Hematopoietic multipotent progenitor cell treated with erythropoietin and hydrocortisone succinate and interleukin-3 and kit ligand, for 4 days (in vitro differentiated cells): ENCODE measurements around the gene RNF181.

Source experiments
- DNase-seq: peaks from one replicate; pipeline ENCODE4 v3.0.0-alpha.2; 2015

The RNF181 gene

DNA sequence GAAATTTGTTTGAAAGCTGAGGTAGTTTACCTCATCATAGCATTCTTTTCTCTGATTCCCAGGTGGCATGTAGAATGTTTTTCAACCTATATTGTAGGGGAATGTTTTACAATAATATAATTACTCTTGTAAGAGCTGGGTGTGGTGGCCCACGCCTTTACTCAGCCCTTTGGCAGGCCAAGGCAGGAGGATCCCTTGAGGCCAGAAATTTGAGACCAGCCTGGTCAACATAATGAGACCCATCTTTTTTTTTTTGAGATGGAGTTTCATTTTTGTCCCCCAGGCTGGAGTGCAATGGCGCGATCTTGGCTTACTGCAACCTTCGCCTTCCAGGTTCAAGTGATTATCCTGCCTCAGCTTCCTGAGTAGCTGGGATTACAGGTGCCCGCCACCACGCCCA, 24.1 kb downstream of the RNF181 start:
- DNase-seq = no peak

DNA sequence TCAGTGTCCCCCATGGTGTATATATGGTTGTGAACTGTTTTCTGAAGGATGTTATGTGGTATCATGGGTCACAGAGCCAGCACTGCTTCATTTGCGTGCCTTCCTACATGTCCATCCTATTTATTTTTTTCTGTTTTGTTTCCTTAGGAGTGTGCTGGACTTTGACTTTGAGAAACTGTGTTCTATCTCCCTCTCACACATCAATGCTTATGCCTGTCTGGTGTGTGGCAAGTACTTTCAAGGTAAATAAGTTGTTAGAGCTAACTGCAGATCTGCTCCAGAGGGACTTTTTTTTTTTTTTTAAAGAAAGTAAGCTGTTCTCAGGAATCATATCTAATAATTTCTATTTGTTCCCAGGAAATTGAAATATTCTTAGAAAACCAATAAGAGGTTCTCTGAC, 25.8 kb downstream of the RNF181 start:
- DNase-seq = no peak

DNA sequence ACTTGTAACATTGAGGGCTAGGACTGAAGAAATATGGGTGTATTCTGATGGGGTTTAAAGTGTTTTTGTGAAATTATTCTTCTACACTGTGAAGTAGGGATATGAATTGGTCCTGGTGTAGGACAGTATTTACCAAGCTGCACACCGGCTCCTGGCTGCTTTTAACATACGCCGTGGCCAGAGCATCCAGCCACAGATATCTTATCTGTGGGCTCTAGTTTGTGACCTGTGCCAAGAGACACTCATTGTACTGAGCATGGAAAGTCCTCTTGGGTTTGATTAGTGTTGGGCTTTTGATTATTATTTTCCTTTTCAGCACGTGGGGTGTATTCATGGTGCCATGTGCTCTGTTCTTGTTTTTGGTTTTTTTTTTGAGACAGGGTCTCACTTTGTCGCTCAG, 28.4 kb downstream of the RNF181 start:
- no peak for DNase-seq

DNA sequence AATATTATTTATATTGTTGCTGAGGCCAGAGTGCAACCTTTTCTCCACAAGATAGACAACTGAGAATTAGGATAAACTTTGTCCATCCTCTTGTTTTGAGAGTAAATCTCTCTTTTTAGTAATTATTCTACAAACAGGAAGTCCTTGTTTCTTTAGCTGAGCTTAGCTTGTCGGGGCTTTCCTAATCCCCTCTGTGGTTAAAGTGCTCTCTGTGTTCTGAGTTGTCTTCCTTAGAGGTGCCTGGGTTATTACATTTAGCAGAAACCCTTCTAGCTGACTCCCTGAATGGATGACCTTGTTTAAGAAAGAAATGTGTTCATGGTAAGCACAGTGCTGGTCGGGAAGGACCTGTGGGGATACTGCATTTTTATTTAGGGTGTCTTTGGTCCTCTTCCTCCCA, 33.1 kb downstream of the RNF181 start:
- no peak for DNase-seq

DNA sequence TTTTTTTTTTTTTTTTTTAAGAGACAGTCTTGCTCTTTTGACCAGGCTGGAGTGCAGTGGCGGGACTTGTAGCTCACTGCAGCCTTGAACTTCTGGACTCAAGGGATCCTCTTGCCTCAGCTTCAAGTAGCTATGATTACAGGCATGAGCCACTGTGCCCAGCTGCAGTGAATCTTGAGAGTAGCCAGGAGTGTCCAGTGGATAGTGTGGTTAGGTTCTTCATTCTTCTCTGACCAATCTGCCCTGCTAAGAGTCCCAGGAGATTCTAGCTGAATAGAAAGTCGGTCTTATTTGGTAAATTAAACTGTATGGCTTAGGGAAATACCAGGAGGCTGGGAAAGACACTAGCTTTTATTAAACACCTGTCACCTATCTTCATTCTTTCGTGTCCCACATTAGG, 35.8 kb downstream of the RNF181 start:
- DNase-seq = no peak

DNA sequence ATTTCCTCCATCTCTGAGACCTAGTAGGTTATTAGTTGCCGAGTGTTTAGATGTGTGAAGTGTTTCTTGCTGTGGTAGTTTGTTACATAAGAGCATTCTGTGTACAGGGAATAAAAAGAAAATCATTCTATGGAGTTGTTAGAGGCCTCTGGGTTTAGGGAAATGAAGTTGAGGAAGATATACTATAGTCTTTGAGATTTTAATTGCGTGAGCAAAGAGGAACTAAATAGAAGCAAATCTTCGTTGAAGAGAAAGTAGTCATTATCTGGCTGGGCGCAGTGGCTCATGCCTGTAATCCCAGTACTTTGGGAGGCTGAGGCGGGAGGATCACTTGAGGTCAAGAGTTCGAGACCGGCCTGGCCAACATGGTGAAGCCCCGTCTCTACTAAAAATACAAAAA, 39.5 kb downstream of the RNF181 start:
- no peak for DNase-seq

DNA sequence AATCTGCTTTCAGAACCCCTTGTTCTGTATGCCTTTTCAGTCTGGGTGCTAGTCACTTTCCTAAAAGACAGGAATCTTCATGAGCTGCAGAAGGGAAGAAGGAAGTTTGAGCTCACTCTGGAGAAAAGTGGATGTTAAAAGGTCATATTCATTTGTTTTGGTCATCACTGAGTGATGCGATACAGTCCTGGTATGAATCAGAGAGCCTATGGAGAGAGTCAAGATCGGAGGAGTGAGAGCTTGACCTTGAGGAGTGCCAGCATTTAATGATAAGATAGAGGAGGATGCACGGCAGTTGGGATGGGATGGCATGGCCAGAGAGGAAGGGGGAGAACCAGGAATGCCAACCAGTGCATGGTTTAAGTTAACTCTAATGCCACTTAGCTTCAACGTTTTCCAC, 40.1 kb downstream of the RNF181 start:
- no peak for DNase-seq

DNA sequence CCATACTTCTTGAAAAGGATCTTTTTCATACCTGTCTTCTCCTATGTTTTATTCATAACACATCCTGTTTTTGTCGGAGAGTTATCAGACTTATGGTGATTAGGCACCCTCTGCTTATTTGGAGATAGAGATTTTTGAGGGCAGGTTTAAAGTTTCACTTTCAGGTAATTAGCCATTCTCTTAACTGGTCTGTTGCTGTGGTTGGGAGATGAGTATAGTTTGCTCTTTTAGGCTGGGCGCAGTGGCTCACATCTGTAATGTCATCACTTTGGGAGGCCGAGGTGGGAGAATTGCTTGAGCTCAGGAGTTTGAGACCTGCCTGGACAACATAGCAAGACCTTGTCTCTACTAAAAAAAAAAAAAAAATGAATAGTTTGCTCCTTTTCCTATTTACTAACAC, 47.2 kb downstream of the RNF181 start:
- no peak for DNase-seq

DNA sequence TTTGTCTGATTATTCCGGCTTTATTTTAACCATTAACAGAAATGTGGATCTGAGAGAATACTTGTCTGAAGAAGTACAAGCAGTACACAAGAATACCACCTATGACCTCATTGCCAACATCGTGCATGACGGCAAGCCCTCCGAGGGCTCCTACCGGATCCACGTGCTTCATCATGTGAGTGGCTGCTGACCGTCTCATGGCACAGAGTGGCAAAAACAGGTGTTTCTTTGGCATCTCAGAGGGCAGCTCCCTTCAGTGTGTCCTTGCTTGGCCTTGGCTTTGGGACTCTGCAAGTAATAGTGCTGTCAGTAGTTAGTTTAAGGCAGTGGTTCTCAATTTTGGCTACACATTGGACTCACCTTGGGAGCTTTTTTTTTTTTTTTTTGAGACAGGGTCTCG, 49.4 kb downstream of the RNF181 start:
- no peak for DNase-seq

DNA sequence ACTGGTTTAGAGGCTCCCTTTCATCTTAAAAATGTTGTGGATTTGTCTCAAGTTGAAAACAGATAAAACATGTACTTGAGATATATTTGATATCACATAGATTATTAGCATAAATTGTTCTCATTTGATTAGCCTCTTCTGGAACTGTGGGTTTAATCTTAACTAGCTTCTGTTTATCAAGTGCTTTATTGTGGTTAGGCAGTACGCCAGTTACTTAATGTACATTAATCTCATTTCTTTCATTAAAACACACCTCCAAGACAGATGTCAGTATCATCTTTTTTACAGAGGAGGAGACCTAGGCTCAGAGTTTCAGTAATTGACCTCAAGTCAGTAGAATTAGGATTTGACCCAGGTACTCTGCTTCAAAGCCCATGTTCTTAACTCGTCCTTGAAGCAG, 50.6 kb downstream of the RNF181 start:
- peak; percentile 61 for DNase-seq
